ENCODE measurements around the gene PLPP3. TPM values are rescaled to one million over a fixed set of nuclear protein-coding genes. Genes with fewer than 3 reads are reported as not detected.

Gene PLPP3
- total RNA-seq, 1 donor from 2014 or later, result 4.6 TPM

DNA sequence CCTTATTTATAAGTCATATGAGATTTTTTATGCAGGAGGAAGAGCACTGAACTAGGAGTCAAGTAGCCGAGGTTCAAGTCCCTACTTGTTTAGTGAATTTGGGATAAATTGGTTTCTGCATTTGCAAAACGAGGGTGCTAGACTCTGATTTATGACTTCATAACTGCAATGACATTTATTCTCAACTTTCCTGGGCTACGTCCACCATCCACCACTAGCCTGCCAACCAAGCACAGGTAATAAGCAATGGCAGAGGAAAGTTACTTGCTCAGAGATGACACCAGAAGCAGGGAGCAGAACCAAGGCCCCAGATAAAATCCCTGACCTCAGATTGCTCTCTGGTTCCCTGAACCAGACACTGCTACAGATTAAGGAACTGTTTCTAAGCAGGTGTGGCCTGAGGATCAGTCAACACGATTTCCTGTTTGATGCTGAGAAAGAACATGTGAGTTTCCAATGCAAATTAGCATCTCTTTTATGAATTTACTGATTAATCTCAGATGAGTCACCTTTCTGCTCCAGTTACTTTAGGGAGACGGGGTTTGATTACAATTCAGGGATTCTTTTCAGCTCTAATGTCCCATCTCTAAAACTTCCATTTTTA is 52.7 kb downstream of the PLPP3 start:
- peaks cover 57% of the 10 kb centered on the region for H3K4me1 Mint-ChIP-seq
- no peaks in the 10 kb centered on the region for H3K36me3 Mint-ChIP-seq (ENCODE audit: low read depth)
- POLR2A ChIA-PET, result interaction anchor here (0.7 to 1.6 kb wide), 2 partner anchors 57 to 1238 kb away, joined by 3 to 4 read pairs; no protein-coding TSS in a partner anchor
- CTCF ChIA-PET, result no interaction called here
- peak overlapping the region; percentile 45 for H3K4me3 Mint-ChIP-seq
- intact Hi-C loops (cut with micrococcal nuclease), result loop anchor here (1.0 to 5.0 kb wide), 5 partner anchors 9 to 119 kb away; no protein-coding TSS in a partner anchor
- H3K9me3 Mint-ChIP-seq, result no peaks in the 10 kb centered on the region
- DNase-seq (peak; percentile 21), ATAC-seq (ENCODE audit: low read depth) (peak; percentile 82)
- H3K27me3 Mint-ChIP-seq, result no peaks in the 10 kb centered on the region
- H3K27ac Mint-ChIP-seq, result peak overlapping the region; percentile 82
- TF ChIP-seq, protein P1, sequence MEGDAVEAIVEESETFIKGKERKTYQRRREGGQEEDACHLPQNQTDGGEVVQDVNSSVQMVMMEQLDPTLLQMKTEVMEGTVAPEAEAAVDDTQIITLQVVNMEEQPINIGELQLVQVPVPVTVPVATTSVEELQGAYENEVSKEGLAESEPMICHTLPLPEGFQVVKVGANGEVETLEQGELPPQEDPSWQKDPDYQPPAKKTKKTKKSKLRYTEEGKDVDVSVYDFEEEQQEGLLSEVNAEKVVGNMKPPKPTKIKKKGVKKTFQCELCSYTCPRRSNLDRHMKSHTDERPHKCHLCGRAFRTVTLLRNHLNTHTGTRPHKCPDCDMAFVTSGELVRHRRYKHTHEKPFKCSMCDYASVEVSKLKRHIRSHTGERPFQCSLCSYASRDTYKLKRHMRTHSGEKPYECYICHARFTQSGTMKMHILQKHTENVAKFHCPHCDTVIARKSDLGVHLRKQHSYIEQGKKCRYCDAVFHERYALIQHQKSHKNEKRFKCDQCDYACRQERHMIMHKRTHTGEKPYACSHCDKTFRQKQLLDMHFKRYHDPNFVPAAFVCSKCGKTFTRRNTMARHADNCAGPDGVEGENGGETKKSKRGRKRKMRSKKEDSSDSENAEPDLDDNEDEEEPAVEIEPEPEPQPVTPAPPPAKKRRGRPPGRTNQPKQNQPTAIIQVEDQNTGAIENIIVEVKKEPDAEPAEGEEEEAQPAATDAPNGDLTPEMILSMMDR (IDR thresholded peaks at IDR 0.05), result no peak

DNA sequence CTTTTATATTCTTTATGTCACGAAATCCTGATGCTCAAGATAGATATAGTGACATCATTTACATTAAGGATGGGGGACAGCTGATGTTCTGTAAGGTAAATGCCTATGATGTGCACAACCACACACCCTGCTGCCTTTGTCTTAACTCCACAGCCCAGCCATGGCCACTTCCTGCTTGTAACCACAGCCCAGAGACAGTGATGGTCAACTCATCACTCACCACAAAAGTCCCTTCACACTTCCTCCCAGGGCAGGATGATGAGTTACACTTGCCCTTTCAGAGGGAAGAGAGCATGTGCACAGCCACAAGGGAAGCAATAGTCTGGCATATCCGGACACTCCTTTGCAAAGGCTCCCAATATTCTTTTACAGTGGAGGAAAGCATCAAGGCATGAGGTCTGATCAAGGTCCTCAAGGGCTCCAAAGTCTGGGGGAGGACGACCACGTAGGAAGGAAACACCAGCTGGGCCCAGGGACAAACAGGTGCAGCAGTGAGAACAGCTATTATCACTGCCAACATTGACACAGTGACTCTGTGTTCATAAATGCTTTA is 53.8 kb downstream of the PLPP3 start:
- intact Hi-C loops (cut with micrococcal nuclease), result loop anchor here (1.0 to 5.0 kb wide), 5 partner anchors 8 to 1237 kb away; no protein-coding TSS in a partner anchor
- Mint-ChIP-seq H3K4me3 (peak overlapping the region; percentile 48), H3K27me3 (no peaks in the 10 kb centered on the region), H3K9me3 (no peaks in the 10 kb centered on the region), H3K36me3 (ENCODE audit: low read depth) (no peaks in the 10 kb centered on the region), H3K4me1 (peaks cover 59% of the 10 kb centered on the region), H3K27ac (peak overlapping the region; percentile 82)
- peak; percentile 31 for ATAC-seq (ENCODE audit: low read depth)
- TF ChIP-seq, protein P1 (IDR thresholded peaks at IDR 0.05), result no peak
- POLR2A ChIA-PET, result interaction anchor here (1.2 to 1.6 kb wide), 4 partner anchors 8 to 1237 kb away, joined by 4 to 6 read pairs (median 4); partner anchors contain the start of gene PLPP3
- DNase-seq, result peak; percentile 27
- CTCF ChIA-PET, result interaction anchor here (0.7 to 1.5 kb wide), 2 partner anchors 54 to 56 kb away, joined by 3 to 4 read pairs; no protein-coding TSS in a partner anchor

DNA sequence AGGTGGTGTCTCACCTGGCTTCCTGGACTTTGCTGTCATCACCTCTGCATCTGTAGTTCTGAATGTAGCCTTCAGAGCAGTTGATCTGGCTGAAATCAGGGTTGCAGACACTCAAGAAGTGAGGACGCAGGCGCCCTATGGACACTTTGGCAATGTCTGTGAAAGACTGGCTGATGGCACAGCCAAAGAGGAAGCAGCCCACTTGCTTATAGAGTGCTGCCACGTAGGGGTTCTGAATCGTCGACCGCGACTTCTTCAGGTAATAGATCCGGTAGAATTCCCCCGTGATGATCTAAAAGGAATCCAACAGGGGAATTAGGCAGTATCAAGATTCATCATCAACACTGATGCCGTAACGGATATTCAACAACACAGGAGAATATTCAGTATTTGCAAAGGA is 55.1 kb downstream of the PLPP3 start:
- Mint-ChIP-seq H3K9me3 (no peaks in the 10 kb centered on the region), H3K36me3 (ENCODE audit: low read depth) (no peaks in the 10 kb centered on the region), H3K27me3 (no peaks in the 10 kb centered on the region), H3K4me3 (peak overlapping the region; percentile 60), H3K27ac (peak overlapping the region; percentile 63), H3K4me1 (peaks cover 64% of the 10 kb centered on the region)
- DNase-seq, result peak; percentile 19
- ATAC-seq (ENCODE audit: low read depth), result peak; percentile 47
- TF ChIP-seq, protein P1 (IDR thresholded peaks at IDR 0.05), result no peak
- CTCF ChIA-PET, result no interaction called here
- POLR2A ChIA-PET, result interaction anchor here (1.2 kb wide), 1 partner anchor 53 kb away, joined by 4 read pairs; no protein-coding TSS in a partner anchor
- intact Hi-C loops (cut with micrococcal nuclease), result no loop called here

DNA sequence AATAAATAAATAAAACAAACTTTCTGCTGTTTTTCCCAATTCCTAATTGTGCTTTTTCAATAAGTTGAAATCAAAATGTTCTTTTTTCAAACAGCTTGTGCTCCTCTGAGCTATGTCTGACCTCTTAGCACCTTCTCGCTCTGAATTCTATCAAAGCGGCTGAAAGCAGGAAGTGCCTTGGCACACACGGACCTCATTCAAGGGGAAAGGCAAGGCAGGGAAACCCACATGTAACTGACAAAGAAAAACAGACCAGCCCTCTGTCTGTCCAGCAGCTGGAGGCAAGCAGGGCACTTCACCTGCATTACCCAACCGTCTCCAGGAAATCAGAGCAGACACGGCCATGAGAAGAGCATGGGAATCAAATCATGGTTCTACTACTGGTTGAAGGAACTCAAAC is 56.7 kb downstream of the PLPP3 start:
- intact Hi-C loops (cut with micrococcal nuclease), result no loop called here

More for the DNA sequence above, 56.7 kb downstream of the PLPP3 start:
- Mint-ChIP-seq H3K36me3 (ENCODE audit: low read depth) (no peaks in the 10 kb centered on the region), H3K27me3 (no peaks in the 10 kb centered on the region), H3K9me3 (no peaks in the 10 kb centered on the region), H3K4me1 (peaks cover 60% of the 10 kb centered on the region), H3K27ac (no peak overlapping the region), H3K4me3 (no peak overlapping the region)
- DNase-seq (no peak), ATAC-seq (ENCODE audit: low read depth) (no peak)
- ChIA-PET CTCF (no interaction called here), POLR2A (no interaction called here)
- TF ChIP-seq, protein P1 (IDR thresholded peaks at IDR 0.05), result no peak

Data from activated B cell treated with CpG ODN at 0.5 μM for 24 hours (primary cell).